SK-N-SH (cell line): ENCODE data around the gene TNFRSF12A. TPM values are rescaled to one million over a fixed set of nuclear protein-coding genes. Genes with fewer than 3 reads are reported as not detected.
A peak's percentile ranks its signal among the peaks of the same experiment; 100 is the strongest.

Source experiments
- CTCF ChIA-PET: fragments of 300-600, 350-600 bp; formaldehyde crosslinking; extraction: SDS; loops from one replicate; lab custom pipeline; 2021; lab: Yijun Ruan, JAX
- POLR2A ChIA-PET: fragments of 350-600 bp; sonication (Branson Sonifier 250); formaldehyde crosslinking; extraction: SDS; loops from one replicate; lab custom pipeline; 2020; ENCODE audit warnings: antibody characterized with exemption, inconsistent platforms; lab: Yijun Ruan, JAX
- DNase-seq: peaks from one replicate; pipeline ENCODE4 v3.0.0; 2012
- H2AFZ ChIP-seq: fragments of 200-600 bp; sonication (generic); 2 replicates; pipeline ENCODE4 v1.8.1; 2016; ENCODE audit warnings: antibody characterized with exemption, mild to moderate bottlenecking, low read depth
- H3F3A ChIP-seq: fragments of 200-600 bp; sonication (generic); replicated peaks from 2 replicates; pipeline ENCODE3; 2016; ENCODE audit warnings: antibody characterized with exemption, mild to moderate bottlenecking; ENCODE audit not compliant: insufficient read depth
- H3K27ac ChIP-seq, 2 experiments: fragments of 200-500 bp in 1 of 2; fragments of 200-600 bp in 1 of 2; sonication (Bioruptor generic) in 1 of 2; sonication (generic), shearing (Covaris generic) in 1 of 2; 2 replicates each; pipeline versions ENCODE4 v1.5.1 to v1.6.1; 2014 to 2016; ENCODE audit warnings: low read depth in 2 of 2, inconsistent platforms in 1 of 2, low read length in 1 of 2, mild to moderate bottlenecking in 1 of 2, mixed read lengths in 1 of 2
- H3K27me3 ChIP-seq: fragments of 200-600 bp; sonication (generic), shearing (Covaris generic); 2 replicates; pipeline ENCODE4 v1.6.1; 2016; ENCODE audit warnings: mixed run types; ENCODE audit not compliant: insufficient read depth
- H3K36me3 ChIP-seq, 2 experiments: fragments of 200-500 bp in 1 of 2; fragments of 200-600 bp in 1 of 2; sonication (Bioruptor generic) in 1 of 2; sonication (generic) in 1 of 2; replicated peaks in 1 of 2; 2 replicates each; pipeline versions ENCODE3 to v1.5.1; 2014 to 2016; ENCODE audit warnings: low read length in 1 of 2, mild to moderate bottlenecking in 1 of 2; ENCODE audit not compliant: insufficient read depth in 2 of 2, control insufficient read depth in 1 of 2
- H3K4me1 ChIP-seq, 2 experiments: fragments of 200-500 bp in 1 of 2; fragments of 200-600 bp in 1 of 2; sonication (Bioruptor generic) in 1 of 2; sonication (generic), shearing (Covaris generic) in 1 of 2; 2 replicates each; pipeline versions ENCODE4 v1.5.1 to v1.6.1; 2014 to 2016; ENCODE audit warnings: low read depth in 1 of 2, low read length in 1 of 2, mixed run types in 1 of 2; ENCODE audit not compliant: insufficient read depth in 2 of 2, control insufficient read depth in 1 of 2
- H3K4me2 ChIP-seq: fragments of 200-600 bp; sonication (generic), shearing (Covaris generic); 2 replicates; pipeline ENCODE4 v1.6.1; 2017; ENCODE audit warnings: mixed run types
- H3K4me3 ChIP-seq, 2 experiments: fragments of 200-500 bp in 1 of 2; fragments of 200-600 bp in 1 of 2; sonication (Bioruptor generic) in 1 of 2; sonication (generic), shearing (Covaris generic) in 1 of 2; 2 replicates each; pipeline versions ENCODE4 v1.5.1 to v1.8.1; 2014 to 2016; ENCODE audit warnings: low read depth in 2 of 2, inconsistent platforms in 1 of 2, low read length in 1 of 2, mild to moderate bottlenecking in 1 of 2, mixed read lengths in 1 of 2, moderate library complexity in 1 of 2
- H3K79me2 ChIP-seq: fragments of 200-600 bp; sonication (generic); 2 replicates; pipeline ENCODE4 v1.8.1; 2017; ENCODE audit warnings: mild to moderate bottlenecking; ENCODE audit not compliant: insufficient read depth
- H3K9ac ChIP-seq: fragments of 200-600 bp; sonication (generic); 2 replicates; pipeline ENCODE4 v1.6.1; 2017; ENCODE audit warnings: mixed run types
- H3K9me2 ChIP-seq: fragments of 200-600 bp; sonication (generic); 2 replicates; pipeline ENCODE4 v1.6.1; 2017; ENCODE audit warnings: mixed run types
- H3K9me3 ChIP-seq: fragments of 200-600 bp; sonication (generic); 2 replicates; pipeline ENCODE4 v1.6.1; 2017; ENCODE audit warnings: mixed run types, mild to moderate bottlenecking, moderate library complexity
- H4K20me1 ChIP-seq: fragments of 200-600 bp; sonication (generic); 2 replicates; pipeline ENCODE4 v1.6.1; 2017; ENCODE audit warnings: mild to moderate bottlenecking, mixed run types; ENCODE audit not compliant: insufficient read depth
- ELF1 ChIP-seq: IDR thresholded peaks from 2 replicates; pipeline ENCODE4 v1.4.0; 2012
- EZH2phosphoT487 ChIP-seq: fragments of 200-600 bp; sonication (generic); IDR thresholded peaks from 2 replicates; pipeline ENCODE4 v1.6.1; 2017; ENCODE audit warnings: low read depth, mixed run types, mild to moderate bottlenecking, antibody characterized with exemption, moderate library complexity, borderline replicate concordance
- FOSL2 ChIP-seq: IDR thresholded peaks from 2 replicates; pipeline ENCODE4 v1.4.0; 2012; ENCODE audit warnings: low read depth, mild to moderate bottlenecking, moderate library complexity, borderline replicate concordance
- FOXJ3 ChIP-seq: sonication (generic); formaldehyde crosslinking; IDR thresholded peaks from 2 replicates; pipeline ENCODE4 v1.5.1; 2020; ENCODE audit warnings: mild to moderate bottlenecking, missing genetic modification reagents
- FOXM1 ChIP-seq: IDR thresholded peaks from 2 replicates; pipeline ENCODE4 v1.4.0; 2012; ENCODE audit warnings: low read depth, mild to moderate bottlenecking
- JUND ChIP-seq: IDR thresholded peaks from 2 replicates; pipeline ENCODE4 v1.4.0; 2012
- MEF2A ChIP-seq: IDR thresholded peaks from 2 replicates; pipeline ENCODE4 v1.4.0; 2012; ENCODE audit warnings: low read depth, borderline replicate concordance
- NFIC ChIP-seq: IDR thresholded peaks from 2 replicates; pipeline ENCODE4 v1.4.0; 2012; ENCODE audit warnings: borderline replicate concordance
- NRF1 ChIP-seq: IDR thresholded peaks from 2 replicates; pipeline ENCODE4 v1.6.1; 2012; ENCODE audit warnings: low read depth, mild to moderate bottlenecking, low read length
- POLR2AphosphoS5 ChIP-seq: IDR thresholded peaks from 2 replicates; pipeline ENCODE4 v1.6.1; 2012; ENCODE audit warnings: low read depth, low read length
- RCOR1 ChIP-seq: fragments of 150-350 bp; IDR thresholded peaks from 2 replicates; pipeline ENCODE4 v1.6.1; 2017; ENCODE audit warnings: antibody characterized with exemption, low read length
- RXRA ChIP-seq: IDR thresholded peaks from 2 replicates; pipeline ENCODE4 v1.4.0; 2012; ENCODE audit warnings: low read depth, mild to moderate bottlenecking, borderline replicate concordance
- SMC3 ChIP-seq: IDR thresholded peaks from 2 replicates; pipeline ENCODE4 v1.6.1; 2012; ENCODE audit warnings: low read depth, low read length, improper control_type of control experiment
- TAF1 ChIP-seq: IDR thresholded peaks from 2 replicates; pipeline ENCODE4 v1.6.1; 2012; ENCODE audit warnings: low read depth, mild to moderate bottlenecking, low read length, moderate library complexity, borderline replicate concordance
- TEAD4 ChIP-seq: IDR thresholded peaks from 2 replicates; pipeline ENCODE4 v1.4.0; 2012; ENCODE audit warnings: mild to moderate bottlenecking, borderline replicate concordance; ENCODE audit not compliant: insufficient read depth
- YY1 ChIP-seq: IDR thresholded peaks from 2 replicates; pipeline ENCODE4 v1.4.0; 2012; ENCODE audit warnings: low read depth, mild to moderate bottlenecking
- WGBS: methylation state at CpG from one replicate; pipeline ENCODE4 v1.1.6; 2017; ENCODE audit warnings: low lambda C conversion rate; 5-methylcytosine and 5-hydroxymethylcytosine counted together
- polyA plus RNA-seq, 3 experiments: library from polyadenylated mRNA; depleted of rRNA; stranded (reverse); fragments of >200 nt; gene quantifications; 2 replicates each; pipeline ENCODE4 v1.2.3, GENCODE V29; 2012
- TF ChIP-seq, protein P1 (sequence below): fragments of 150-350 bp; IDR thresholded peaks from 2 replicates; pipeline ENCODE4 v1.6.1; 2016; ENCODE audit warnings: mild to moderate bottlenecking, low read depth, low read length
- TF ChIP-seq, protein P2 (sequence below): IDR thresholded peaks from 2 replicates; pipeline ENCODE4 v1.4.0; 2012; ENCODE audit warnings: low read depth, borderline replicate concordance
- TF ChIP-seq, protein P3 (sequence below): IDR thresholded peaks from 2 replicates; pipeline ENCODE4 v1.4.0; 2012; ENCODE audit warnings: low read depth, borderline replicate concordance

Gene TNFRSF12A
- polyA plus RNA-seq, 1 of the 3 experiments (the other 2 are of a cell fraction): 374 TPM

DNA sequence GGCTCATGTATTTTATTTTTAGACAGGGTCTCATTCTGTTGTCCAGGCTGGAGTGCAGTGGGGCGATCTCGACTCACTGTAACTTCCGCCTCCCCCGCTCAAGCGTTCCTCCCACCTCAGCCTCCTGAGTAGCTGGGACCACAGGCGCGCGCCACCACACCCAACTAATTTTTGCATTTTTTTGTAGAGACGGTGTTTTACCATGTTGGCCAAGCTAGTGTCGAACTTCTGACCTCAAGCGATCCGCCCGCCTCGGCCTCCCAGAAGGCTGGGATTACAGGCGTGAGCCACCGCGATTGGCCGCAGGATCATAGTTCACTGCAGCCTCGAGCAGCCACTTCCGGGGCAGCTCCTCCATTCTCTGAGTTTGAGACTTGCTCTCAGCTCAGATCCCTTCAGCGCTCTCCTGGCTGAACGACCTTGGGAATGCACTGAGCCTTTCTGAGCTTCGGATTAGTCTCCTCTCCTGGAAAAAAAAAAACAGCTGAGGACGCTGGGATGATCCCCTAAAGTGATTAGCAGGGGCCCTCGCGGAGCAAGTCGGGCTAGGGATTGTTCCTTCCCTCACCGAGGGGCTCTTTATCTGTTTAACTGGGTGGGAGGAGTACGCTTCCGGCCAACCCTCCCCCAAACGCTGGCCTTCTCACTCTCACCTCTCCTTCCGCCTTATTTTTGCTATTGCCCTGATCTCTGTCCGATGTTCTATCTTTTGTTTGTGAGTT lies 38.8 kb upstream of the TNFRSF12A start:
- Histone ChIP-seq H3K9me3 (no peaks in the 10 kb centered on the region), H4K20me1 (no peaks in the 10 kb centered on the region), H3K4me2 (peak overlapping the region; percentile 98), H3K36me3 (no peaks in the 10 kb centered on the region), H3K4me1 (peaks cover 4 to 18% of the 10 kb centered on the region in 2 experiments; a peak in 2 of 4 replicates), H2AFZ (no peak overlapping the region), H3K4me3 (peak overlapping the region in 1 of 2 experiments; percentile 69; a peak in 2 of 4 replicates), H3K27me3 (no peaks in the 10 kb centered on the region), H3F3A (peaks cover 10% of the 10 kb centered on the region), H3K9me2 (no peaks in the 10 kb centered on the region), H3K79me2 (peaks cover 16% of the 10 kb centered on the region; the same call in 1 of the 2 replicates), H3K9ac (peak overlapping the region; percentile 93; the same call in 1 of the 2 replicates), H3K27ac (no peak overlapping the region)
- TF ChIP-seq, protein P1, sequence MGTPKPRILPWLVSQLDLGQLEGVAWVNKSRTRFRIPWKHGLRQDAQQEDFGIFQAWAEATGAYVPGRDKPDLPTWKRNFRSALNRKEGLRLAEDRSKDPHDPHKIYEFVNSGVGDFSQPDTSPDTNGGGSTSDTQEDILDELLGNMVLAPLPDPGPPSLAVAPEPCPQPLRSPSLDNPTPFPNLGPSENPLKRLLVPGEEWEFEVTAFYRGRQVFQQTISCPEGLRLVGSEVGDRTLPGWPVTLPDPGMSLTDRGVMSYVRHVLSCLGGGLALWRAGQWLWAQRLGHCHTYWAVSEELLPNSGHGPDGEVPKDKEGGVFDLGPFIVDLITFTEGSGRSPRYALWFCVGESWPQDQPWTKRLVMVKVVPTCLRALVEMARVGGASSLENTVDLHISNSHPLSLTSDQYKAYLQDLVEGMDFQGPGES: no peak
- TF ChIP-seq NFIC (no peak), TEAD4 (no peak), NRF1 (no peak)
- WGBS: 95% methylated on average over 33 of the region's 33 CpGs
- DNase-seq: no peak
- ChIA-PET POLR2A (interaction anchor here (0.8 to 2.2 kb wide), 3 partner anchors 12 to 19 kb away, joined by 3 to 12 read pairs (median 4); partner anchors contain the start of gene PAQR4), CTCF (interaction anchor here (0.6 to 3.1 kb wide), 8 partner anchors 9 to 148 kb away, joined by 3 to 25 read pairs (median 3); partner anchors contain the start of gene KREMEN2)

DNA sequence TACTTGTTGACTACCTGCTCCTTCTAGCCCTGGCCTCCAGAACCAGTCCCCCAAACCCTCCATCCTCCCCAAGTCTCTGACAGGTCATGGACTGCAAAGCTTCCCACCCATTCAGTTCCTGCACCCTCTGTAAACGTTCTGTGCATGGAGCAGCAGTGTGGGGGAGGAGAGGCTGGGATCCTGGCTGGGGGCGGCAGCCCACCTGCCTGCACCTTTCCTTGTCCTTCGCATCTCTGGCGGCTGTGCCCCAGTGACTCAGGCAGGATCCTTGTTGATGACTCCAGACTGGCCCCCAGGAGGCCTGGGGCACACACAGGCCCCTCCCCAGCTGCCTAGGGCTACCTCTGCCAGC lies 38.3 kb upstream of the TNFRSF12A start:
- H3K79me2 ChIP-seq: peaks cover 16% of the 10 kb centered on the region; the same call in 1 of the 2 replicates
- no peak overlapping the region for H3K4me2 ChIP-seq
- TF ChIP-seq NRF1 (no peak), FOXJ3 (CRISPR knock-in tag) (no peak), MEF2A (no peak), JUND (no peak), SMC3 (no peak), RCOR1 (no peak), TAF1 (no peak), EZH2phosphoT487 (no peak), YY1 (no peak), ELF1 (no peak), FOSL2 (no peak), POLR2AphosphoS5 (no peak), FOXM1 (no peak), RXRA (no peak)
- TF ChIP-seq, protein P2, sequence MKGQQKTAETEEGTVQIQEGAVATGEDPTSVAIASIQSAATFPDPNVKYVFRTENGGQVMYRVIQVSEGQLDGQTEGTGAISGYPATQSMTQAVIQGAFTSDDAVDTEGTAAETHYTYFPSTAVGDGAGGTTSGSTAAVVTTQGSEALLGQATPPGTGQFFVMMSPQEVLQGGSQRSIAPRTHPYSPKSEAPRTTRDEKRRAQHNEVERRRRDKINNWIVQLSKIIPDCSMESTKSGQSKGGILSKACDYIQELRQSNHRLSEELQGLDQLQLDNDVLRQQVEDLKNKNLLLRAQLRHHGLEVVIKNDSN: no peak
- TF ChIP-seq, protein P3, sequence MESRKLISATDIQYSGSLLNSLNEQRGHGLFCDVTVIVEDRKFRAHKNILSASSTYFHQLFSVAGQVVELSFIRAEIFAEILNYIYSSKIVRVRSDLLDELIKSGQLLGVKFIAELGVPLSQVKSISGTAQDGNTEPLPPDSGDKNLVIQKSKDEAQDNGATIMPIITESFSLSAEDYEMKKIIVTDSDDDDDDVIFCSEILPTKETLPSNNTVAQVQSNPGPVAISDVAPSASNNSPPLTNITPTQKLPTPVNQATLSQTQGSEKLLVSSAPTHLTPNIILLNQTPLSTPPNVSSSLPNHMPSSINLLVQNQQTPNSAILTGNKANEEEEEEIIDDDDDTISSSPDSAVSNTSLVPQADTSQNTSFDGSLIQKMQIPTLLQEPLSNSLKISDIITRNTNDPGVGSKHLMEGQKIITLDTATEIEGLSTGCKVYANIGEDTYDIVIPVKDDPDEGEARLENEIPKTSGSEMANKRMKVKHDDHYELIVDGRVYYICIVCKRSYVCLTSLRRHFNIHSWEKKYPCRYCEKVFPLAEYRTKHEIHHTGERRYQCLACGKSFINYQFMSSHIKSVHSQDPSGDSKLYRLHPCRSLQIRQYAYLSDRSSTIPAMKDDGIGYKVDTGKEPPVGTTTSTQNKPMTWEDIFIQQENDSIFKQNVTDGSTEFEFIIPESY: no peak
- no peak for DNase-seq
- no peaks in the 10 kb centered on the region for H3K27me3 ChIP-seq
- H3F3A ChIP-seq: peaks cover 10% of the 10 kb centered on the region
- no peak overlapping the region for H3K27ac ChIP-seq
- WGBS: 88% methylated on average over 4 of the region's 4 CpGs
- H3K9me3 ChIP-seq: no peaks in the 10 kb centered on the region
- no peaks in the 10 kb centered on the region for H3K36me3 ChIP-seq
- no peaks in the 10 kb centered on the region for H3K9me2 ChIP-seq
- no peaks in the 10 kb centered on the region for H4K20me1 ChIP-seq
- CTCF ChIA-PET: interaction anchor here (1.0 to 3.1 kb wide), 6 partner anchors 8 to 148 kb away, joined by 3 to 25 read pairs (median 4); partner anchors contain the start of gene KREMEN2
- POLR2A ChIA-PET: interaction anchor here (1.3 to 2.2 kb wide), 2 partner anchors 8 to 12 kb away, joined by 4 to 12 read pairs; partner anchors contain the start of gene PAQR4
- H3K4me1 ChIP-seq: peaks cover 4 to 24% of the 10 kb centered on the region in 2 experiments; a peak in 2 of 4 replicates
- H3K4me3 ChIP-seq: no peak overlapping the region
- H3K9ac ChIP-seq: no peak overlapping the region
- H2AFZ ChIP-seq: no peak overlapping the region
